ENCODE data around the gene MAN1A1.

DNA sequence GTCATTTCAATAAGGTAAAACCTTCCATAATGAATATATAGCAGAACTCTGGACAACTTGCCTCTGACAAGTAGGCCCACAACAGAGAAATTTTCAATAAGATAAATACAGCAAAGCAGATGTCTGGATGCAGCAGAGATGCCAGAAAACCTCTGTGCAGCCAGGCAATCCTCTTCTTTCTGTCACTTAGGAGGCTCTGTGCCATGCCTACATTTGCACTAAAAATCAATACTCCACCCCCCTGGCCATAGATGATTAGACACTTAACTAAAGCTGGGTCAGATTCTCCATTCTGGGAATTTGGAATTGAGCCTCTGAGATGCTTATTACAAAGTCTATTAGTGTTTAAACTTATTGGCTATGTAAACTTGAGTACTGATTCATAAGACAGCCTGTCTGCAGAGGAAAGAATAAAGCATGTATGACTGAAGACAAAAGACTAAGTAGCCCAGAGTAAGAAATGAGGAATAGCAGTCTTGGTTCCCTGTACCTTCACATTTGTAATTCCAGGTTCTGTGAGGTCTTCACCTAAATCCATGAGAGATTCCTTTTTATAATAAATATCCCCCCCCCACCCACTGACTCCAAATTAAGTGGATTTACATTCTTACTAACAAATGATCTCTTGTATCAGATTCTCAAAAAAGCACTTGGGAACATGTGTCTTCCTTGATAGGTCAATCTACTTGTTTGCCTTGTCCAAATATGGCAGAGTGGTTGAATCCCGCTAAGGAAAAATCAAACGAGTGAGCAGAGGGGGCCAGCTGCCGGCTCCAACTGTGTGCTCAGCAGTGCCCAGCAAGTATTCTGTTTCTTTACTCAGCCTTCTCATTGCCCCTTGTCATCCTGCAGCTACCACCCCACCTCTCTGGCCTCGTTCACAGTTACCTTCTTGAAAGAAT, 20.4 kb downstream of the MAN1A1 start:
- no peak for TF ChIP-seq POLR2A (IDR thresholded peaks at IDR 0.05; ENCODE audit: low read length)
- no peak for TF ChIP-seq GATA1 (IDR thresholded peaks at IDR 0.05; ENCODE audit: low read depth, low read length)

Measured in erythroblast (primary cell).